K562 (cell line): Measurements from ENCODE around the gene SCAMP5. TPM values are rescaled to one million over a fixed set of nuclear protein-coding genes. Genes with fewer than 3 reads are reported as not detected.

Experiments
- C11orf30 ChIP-seq: fragments of 450-650 bp; IDR thresholded peaks from 2 replicates; pipeline ENCODE4 v1.6.1; 2016; ENCODE audit warnings: low read depth, mild to moderate bottlenecking
- GABPB2 ChIP-seq: fragments of 250-450 bp; sonication (Bioruptor Pico); conservative IDR thresholded peaks from 2 replicates; pipeline ENCODE4 v1.5.1; 2021; ENCODE audit warnings: mild to moderate bottlenecking
- NFXL1 ChIP-seq: fragments of 450-650 bp; formaldehyde crosslinking; IDR thresholded peaks from 2 replicates; pipeline ENCODE4 v1.4.0; 2021; ENCODE audit warnings: mild to moderate bottlenecking
- SRSF3 ChIP-seq: fragments of 200-400 bp; formaldehyde crosslinking; IDR thresholded peaks from 2 replicates; pipeline ENCODE4 v1.6.1; 2016; ENCODE audit warnings: mild to moderate bottlenecking, low read length, moderate library complexity; ENCODE audit not compliant: insufficient read depth
- ZNF316 ChIP-seq: fragments of 450-650 bp; IDR thresholded peaks from 2 replicates; pipeline ENCODE4 v1.6.1; 2016
- polyA plus RNA-seq, 8 experiments: library from polyadenylated mRNA; depleted of rRNA in 4 of 8; stranded (reverse) in 5 of 8; unstranded in 3 of 8; fragments of >200 nt; fragmentation: Nextera tagmentation in 2 of 8; fragmentation: Illumina TruSeq in 1 of 8; extraction: Ambion mirVana in 2 of 8; extraction: Trizol in 1 of 8; gene quantifications; 2 replicates each; pipeline versions ENCODE4 v1.2.1 to v1.2.3, GENCODE V29; 2011 to 2014; ENCODE audit warnings: inconsistent platforms in 1 of 8, missing spikeins in 1 of 8
- total RNA-seq, 7 experiments: library from RNA; depleted of rRNA in 6 of 7; stranded (reverse); fragments of >200 nt in 6 of 7; fragmentation: Illumina TruSeq in 2 of 7; extraction: Trizol in 2 of 7; gene quantifications; 2 replicates each; pipeline versions ENCODE4 v1.2.1 to v1.2.3, GENCODE V29; 2011 to 2021; ENCODE audit warnings: low replicate concordance in 1 of 7
- TF ChIP-seq, protein P1 (sequence below): fragments of 450-650 bp; IDR thresholded peaks from 2 replicates; pipeline ENCODE4 v1.6.1; 2018; ENCODE audit warnings: mild to moderate bottlenecking, low read depth; ENCODE audit not compliant: partially characterized antibody
- TF ChIP-seq, protein P2 (sequence below): IDR thresholded peaks from 2 replicates; pipeline ENCODE4 v1.6.1; 2016; ENCODE audit warnings: missing genetic modification characterization, missing compliant biosample characterization

SCAMP5 gene
- total and polyA plus RNA-seq, 9 of the 15 experiments (the other 6 are each of a cell fraction or from before 2014, with no cell fraction given) = 0.09 to 0.29 (median 0.19) TPM; not detected in 5

DNA sequence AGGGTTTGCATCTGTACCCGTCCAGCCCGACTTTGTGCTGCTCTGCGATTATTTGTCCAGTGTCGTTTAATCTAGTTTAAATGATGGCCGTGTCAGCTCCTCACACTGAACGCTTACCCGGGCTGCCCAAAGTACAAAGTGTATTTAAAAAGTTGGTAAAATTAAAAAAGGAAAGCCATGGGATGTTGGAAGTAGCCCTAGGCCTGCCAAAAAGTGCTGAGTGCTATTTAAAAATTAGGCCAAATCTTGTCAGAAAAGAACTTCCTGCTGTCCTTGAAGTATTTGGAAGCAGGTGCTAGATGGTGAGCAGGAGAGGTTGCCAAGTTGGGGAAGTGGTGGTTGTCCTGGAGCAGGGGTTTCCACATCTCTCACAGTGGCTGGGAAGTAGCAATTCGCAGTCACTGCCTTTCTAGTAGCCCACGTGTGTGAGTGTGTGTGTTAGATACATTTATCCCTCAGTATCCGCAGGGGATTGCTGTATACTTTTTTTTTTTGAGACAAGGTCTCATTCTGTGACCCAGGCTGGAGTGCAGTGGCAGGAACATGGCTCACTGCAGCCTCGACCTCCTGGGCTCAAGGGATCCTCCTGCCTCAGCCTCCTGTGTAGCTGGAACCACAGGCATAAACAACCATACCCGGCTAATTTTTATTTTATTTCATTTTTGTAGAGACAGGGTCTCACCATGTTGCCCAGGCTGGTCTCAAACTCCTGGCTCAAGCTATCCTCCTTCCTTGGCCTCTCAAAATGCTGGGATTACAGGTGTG, 28.7 kb downstream of the SCAMP5 start (continued):
- no peak for TF ChIP-seq SRSF3
- TF ChIP-seq ZNF316 = peak; percentile 84
- TF ChIP-seq, protein P1, sequence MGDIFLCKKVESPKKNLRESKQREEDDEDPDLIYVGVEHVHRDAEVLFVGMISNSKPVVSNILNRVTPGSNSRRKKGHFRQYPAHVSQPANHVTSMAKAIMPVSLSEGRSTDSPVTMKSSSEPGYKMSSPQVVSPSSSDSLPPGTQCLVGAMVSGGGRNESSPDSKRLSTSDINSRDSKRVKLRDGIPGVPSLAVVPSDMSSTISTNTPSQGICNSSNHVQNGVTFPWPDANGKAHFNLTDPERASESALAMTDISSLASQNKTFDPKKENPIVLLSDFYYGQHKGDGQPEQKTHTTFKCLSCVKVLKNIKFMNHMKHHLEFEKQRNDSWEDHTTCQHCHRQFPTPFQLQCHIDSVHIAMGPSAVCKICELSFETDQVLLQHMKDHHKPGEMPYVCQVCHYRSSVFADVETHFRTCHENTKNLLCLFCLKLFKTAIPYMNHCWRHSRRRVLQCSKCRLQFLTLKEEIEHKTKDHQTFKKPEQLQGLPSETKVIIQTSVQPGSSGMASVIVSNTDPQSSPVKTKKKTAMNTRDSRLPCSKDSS = no peak
- TF ChIP-seq, protein P2, sequence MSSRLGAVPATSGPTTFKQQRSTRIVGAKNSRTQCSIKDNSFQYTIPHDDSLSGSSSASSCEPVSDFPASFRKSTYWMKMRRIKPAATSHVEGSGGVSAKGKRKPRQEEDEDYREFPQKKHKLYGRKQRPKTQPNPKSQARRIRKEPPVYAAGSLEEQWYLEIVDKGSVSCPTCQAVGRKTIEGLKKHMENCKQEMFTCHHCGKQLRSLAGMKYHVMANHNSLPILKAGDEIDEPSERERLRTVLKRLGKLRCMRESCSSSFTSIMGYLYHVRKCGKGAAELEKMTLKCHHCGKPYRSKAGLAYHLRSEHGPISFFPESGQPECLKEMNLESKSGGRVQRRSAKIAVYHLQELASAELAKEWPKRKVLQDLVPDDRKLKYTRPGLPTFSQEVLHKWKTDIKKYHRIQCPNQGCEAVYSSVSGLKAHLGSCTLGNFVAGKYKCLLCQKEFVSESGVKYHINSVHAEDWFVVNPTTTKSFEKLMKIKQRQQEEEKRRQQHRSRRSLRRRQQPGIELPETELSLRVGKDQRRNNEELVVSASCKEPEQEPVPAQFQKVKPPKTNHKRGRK = no peak
- peak; percentile 56; the same call in 1 of the 2 replicates for TF ChIP-seq C11orf30
- no peak for TF ChIP-seq GABPB2 (CRISPR knock-in tag)
- TF ChIP-seq NFXL1 = no peak
